Fibroblast of skin of right biceps (primary cell): ENCODE data around the gene MPRIP.
"Not testable (repeated sequence)": the region's sequence is repeated elsewhere in the genome, so short reads cannot be mapped to it uniquely, and the experiment has no call there.

Experiments
- DNase-seq: peaks from one replicate; pipeline ENCODE4 v3.0.0-alpha.2; 2013

Gene MPRIP

DNA sequence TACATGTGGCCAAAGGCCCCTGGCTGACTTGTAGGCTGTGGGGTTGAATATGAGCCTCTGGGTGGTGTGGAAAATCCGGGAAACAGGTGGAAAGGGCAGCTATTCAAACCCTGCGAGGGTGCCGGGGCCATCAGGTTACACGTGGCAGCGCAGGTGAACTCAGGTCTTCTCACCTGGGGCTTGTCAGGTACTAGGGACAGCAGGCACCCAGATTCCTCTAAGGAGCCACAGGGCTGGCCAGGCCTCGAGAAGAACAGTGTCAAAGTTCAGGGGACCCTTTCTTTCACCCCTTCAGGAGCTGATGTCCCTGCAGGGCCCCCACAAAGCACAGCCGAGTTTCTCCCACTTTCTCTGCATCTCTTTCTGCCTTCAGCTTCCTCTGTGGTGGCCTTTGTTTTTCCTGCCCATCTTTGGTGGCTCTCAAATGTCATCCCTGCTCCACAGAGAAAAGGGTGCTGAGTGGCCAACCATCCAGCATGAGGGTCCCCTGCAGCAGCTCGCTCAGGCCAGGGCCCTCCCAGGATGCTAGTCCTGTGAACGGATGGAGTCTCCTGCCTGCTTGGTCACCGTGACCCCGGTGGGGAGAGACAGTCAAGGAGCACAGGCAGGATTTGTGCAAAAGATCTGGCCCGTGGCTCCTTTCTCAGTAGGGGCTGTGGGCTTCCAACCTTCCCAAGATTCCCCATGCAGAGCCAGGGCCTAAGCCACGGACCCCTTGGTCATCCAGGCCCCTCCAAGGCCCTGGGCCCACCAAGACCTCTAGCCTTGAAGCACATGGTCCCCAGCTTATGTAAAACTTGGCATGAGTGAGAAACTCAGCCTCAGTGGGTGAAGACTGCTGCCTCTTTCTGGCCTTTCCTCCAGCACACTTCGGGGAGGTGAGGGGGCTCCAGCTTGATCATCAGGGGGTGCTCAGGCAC, 28.2 kb upstream of the MPRIP start:
- not testable (repeated sequence) for DNase-seq

GRCh38 chr17:17014748-17015124, 27.5 kb upstream of the MPRIP start:
- peak; percentile 39 for DNase-seq

GRCh38 chr17:17015230-17015629, 27.0 kb upstream of the MPRIP start:
- DNase-seq, result no peak

GRCh38 chr17:17016199-17017197, 25.8 kb upstream of the MPRIP start:
- not testable (repeated sequence) for DNase-seq

DNA sequence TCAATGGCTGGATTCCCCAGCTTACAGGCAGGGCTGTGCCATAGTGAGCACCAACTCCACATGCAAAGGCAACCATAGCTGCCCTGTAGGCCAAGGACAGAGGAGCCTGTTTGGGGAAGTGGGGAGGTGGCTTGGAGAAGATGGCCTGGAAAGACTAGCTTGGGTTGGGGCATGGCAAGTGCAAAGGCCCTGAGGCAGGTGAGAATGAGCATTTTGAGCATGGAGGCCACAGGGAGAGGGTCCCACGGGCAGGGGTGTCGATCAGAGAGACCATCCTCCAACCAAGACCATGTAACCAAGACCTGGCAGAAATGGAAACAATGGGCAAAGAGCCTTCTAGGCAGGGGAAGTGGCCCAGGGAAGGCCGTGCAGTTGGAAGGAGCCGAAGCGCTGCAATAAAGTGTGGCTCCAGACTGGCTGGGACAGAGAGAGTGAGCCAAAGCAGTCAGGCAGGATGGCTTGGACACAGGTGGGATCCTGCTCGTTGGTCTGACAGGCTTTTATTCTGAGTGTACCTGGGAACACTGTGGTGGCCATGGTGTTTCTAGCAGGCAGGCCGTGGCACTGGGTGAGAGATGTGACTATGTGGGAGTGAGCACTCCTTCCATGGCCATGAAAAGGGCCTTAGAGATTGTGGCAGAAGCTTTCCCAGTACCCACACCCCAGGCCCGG, 24.8 kb upstream of the MPRIP start:
- no peak for DNase-seq

DNA sequence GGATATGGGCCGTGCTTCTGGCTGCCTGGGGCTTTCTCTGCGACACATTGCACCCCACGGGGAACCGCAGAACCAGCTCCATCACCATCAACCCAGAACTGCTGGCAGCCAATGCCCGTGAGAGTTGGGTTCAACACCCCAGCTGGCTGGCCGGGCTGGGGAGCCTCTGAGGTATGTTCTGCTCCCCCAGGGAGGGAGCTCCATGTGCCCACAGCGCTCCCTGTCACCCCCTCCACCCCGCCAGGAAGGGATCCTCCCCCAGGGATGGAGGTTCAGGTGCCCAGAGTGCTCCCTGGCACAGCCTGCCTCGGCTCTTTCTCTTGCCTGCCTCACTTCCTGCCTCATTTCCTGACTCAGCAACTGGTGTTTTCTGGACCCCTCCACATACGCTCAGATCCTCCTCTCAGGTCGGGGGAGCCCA, 24.2 kb upstream of the MPRIP start:
- no peak for DNase-seq

- DNase-seq, result no peak
Measured at GRCh38 chr17:17018612-17019429, 23.4 kb upstream of the MPRIP start.

GRCh38 chr17:17019430-17019762, 22.9 kb upstream of the MPRIP start:
- no peak for DNase-seq

DNA sequence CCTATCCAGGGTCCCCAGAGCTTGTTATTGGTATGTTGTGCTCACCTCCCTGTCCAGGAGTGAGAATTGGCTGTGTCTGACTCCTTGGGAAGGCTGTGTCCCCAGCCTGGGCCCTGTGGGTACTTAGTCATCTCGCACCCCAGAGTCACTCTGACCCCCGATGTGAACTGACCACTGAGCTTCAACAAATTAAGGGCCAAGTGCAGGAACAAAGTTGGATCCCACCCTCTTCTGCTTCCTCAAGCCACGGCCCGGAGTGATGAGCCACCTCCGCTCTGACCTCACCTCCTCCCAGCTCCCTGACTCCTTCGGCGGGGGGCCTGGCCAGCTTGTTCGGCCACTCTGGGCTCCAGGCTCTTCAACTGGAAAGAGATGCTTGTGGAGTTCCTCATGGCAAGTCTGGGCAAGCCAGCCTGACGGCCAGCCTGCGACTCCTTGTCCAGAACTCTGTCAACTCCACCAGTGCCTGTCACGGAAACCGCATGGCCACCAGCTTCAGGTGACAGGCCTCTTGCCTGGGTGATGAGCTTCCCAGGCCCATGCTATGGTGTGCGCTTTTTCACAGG, 22.3 kb upstream of the MPRIP start:
- no peak for DNase-seq

- DNase-seq, result no peak
Measured at GRCh38 chr17:17020821-17021193, 21.4 kb upstream of the MPRIP start.

DNA sequence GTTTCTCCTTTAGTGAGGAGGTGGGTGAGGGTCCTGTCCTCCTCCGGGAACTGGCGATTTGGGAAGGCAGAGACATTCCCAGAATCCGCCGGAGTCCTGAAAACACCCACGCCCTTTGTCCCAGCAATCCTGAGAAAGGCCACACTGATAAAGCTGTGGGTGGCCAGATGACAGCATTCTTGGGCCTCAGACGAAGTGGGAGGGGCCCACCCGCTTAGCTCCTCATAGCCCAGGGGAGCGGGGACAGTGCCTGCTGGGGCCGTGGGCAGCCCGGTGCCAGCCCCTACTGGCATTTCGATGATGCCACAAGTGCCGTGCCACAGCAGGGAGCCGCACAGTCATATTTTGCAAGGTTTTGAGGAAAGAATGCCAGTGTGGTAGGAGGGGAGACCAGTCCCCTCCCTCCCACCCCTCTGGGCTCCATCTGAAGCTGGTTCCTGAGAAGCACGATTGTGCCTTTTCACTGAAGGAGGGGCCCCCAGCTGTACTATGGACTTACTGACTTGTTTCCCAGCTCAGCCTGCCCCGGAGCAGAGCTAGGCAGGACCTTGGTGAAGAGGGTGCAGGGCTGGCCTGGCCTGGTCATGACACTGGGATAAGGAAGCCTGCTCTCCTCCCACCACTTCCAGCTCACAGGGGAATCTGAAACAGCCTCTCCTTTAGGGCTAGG, 20.9 kb upstream of the MPRIP start:
- no peak for DNase-seq

- no peak for DNase-seq
Measured at GRCh38 chr17:17022011-17022410, 20.2 kb upstream of the MPRIP start.

- DNase-seq, result no peak
Measured at GRCh38 chr17:17022456-17022855, 19.8 kb upstream of the MPRIP start.

- DNase-seq, result no peak
Measured at GRCh38 chr17:17024778-17025300, 17.4 kb upstream of the MPRIP start.

GRCh38 chr17:17025621-17026020, 16.6 kb upstream of the MPRIP start:
- DNase-seq, result no peak

DNA sequence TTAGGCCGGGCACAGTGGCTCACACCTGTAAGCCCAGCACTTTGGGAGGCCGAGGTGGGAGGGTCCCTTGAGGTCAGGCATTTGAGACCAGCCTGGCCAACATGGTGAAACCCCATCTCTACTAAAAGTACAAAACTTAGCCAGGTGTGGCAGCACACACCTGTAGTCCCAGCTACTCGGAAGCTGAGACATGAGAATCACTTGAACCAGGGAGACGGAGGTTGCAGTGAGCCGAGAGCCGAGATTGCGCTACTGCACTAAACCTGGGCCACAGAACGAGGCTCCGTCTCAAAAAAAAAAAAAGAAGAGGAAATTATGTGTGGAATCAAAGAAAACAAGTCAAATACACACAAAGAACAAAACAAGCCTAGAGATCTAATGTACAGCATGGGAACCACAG, 16.1 kb upstream of the MPRIP start:
- no peak for DNase-seq

DNA sequence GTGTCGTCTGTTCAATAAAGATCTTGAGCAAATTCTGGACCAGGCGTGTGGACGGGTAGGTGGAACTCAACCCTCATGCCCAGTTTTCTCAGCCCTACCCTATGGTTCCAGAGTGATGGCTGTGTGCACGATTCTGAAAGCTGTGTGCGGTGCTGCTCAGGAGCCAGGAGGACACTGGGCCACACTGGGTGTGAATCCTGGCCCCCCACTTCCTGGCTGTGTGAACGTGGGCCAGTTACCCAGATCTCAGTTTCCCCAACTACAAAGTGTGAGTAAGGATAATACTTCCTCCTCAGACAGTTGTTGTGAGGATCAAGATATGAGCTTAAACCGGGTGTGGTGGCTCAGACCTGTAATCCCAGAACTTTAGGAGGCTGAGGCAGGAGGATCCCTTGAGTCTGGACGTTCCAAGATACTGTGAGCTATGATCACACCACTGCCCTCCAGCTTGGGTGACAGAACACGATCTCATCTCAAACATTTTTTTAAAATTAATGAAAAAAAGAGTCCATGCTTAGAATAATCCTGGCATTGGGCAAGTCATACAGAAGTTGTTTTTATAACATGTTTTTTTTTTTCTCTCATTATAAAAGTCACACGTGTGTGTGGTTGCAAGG, 14.7 kb upstream of the MPRIP start:
- no peak for DNase-seq

DNA sequence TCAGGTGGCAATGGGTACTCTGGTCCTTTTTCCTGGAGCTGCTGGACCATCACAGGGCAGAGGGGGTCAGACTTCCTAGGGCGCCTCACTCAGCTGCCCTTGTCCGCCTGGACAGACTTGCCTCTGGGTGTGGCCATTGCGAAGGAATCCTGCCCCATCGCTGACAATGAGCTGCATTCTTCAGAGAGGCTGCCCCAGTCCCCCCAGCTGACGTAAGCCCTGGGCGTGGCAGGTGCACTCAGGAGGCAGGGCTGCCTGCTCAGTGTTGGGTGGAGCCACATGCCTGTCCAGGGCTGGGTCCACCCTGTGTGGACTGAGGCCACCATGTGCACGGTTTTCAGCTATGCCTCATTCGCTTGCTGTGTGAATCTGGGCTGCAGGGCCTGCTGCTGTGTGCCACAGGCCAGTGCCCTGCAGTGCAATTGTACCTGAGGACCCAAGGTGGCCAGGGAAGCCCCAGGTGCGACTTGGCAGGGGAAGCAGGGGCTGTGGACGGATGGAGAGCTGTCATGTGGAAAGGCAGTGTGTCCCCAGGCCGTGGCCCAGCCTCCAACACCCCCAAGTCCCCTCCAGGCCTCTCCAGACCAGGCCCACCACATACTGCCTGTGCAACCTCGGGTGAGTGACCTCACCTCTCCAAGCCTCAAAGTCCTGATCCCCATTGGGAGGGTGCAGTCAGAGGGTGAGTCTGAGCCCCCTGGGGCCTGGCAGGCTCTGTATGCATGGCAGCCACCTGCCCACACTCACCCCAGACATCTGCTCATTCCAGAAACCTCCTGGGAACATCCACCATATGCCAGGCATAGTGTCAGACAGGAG, 14.0 kb upstream of the MPRIP start:
- DNase-seq, result peak; percentile 52

DNA sequence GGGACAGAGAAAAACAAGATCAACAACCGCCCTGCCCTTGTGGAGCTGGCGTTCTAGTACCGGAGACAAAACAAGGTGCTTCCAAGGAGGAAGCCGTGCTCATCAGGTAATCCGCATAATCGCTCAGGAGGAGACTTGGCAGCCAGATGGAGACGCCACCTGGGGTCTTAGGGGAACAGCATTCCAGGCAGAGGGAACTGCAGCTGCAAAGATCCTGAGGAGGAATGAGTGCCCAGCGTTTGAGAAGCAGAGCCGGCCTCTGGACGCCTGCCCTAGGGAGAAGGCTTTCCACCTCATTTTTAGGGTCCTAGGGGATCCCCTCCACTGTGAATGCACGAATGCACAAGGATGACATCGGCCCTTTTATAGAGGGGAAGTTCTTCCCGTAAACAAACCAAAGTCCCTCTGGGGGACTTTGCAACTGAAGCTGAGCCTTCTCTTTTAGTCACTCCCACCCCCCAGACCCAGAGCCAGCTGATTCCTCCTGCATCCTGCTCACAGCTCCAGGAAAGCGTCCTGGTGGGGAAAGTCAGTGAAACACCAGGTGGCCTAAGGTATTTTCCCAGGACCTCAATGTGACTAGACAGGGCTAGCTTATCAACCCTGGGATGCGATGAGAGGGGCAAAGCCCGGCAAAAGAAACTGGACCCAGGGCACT, 13.2 kb upstream of the MPRIP start:
- no peak for DNase-seq
